ENCODE results near the gene ZEB2.
"Not testable (repeated sequence)": the region's sequence is repeated elsewhere in the genome, so short reads cannot be mapped to it uniquely, and the experiment has no call there.

ZEB2 gene

DNA sequence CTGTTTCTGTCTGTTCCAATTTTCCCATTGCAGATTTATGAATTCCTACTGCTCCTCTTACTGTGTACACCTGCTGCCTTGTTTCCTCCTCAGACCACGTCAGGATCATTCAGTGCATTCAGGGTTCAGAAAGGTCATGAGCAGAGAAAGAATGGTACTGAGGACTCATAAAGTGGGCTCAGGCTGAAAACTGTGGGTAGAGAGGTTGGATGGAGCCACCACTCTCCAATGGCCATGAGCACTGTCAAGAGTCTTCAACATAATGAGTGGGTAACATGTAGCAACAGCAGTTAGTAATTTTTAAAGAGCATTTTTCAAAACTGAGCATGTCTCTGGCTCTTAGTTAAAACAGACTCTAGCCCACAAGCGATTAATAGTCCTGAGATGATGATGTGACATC, 138.2 kb downstream of the ZEB2 start:
- DNase-seq (ENCODE audit: low spot score) = no peak

GRCh38 chr2:144379851-144380311, 140.0 kb downstream of the ZEB2 start:
- peak; percentile 68 for DNase-seq (ENCODE audit: low spot score)

GRCh38 chr2:144378551-144378950, 141.4 kb downstream of the ZEB2 start:
- no peak for DNase-seq (ENCODE audit: low spot score)

- DNase-seq (ENCODE audit: low spot score) = no peak
These were observed 142.0 kb downstream of the ZEB2 start for GRCh38 chr2:144377914-144378313.

GRCh38 chr2:144376926-144377325, 143.0 kb downstream of the ZEB2 start:
- DNase-seq (ENCODE audit: low spot score) = no peak

GRCh38 chr2:144376460-144376859, 143.5 kb downstream of the ZEB2 start:
- DNase-seq (ENCODE audit: low spot score) = no peak

- DNase-seq (ENCODE audit: low spot score) = no peak
These were observed 145.7 kb downstream of the ZEB2 start for GRCh38 chr2:144374163-144374661.

GRCh38 chr2:144372410-144373080, 147.4 kb downstream of the ZEB2 start:
- DNase-seq (ENCODE audit: low spot score) = no peak

- no peak for DNase-seq (ENCODE audit: low spot score)
These were observed 148.9 kb downstream of the ZEB2 start for GRCh38 chr2:144370937-144371584.

DNA sequence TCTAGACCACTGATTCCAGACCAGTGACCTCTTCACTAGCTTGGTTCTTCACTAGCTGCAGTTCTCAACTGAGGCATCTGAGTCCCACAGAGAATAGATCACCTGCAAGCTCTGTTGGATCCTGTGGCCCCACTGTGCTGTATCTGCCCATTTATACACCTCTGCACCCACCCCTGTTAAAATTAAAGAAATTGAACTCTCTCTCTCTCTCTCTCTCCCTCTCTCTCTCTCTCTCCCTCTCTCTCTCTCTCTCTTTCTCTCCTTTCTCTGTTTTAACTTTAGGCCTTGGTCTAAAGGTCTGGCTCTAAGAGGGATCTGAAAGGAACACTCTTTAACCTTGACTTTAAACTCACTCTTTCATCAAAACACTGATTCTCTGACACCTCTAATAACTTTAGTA, 150.5 kb downstream of the ZEB2 start:
- DNase-seq (ENCODE audit: low spot score) = no peak

GRCh38 chr2:144366825-144367429, 153.0 kb downstream of the ZEB2 start:
- DNase-seq (ENCODE audit: low spot score) = no peak

- no peak for DNase-seq (ENCODE audit: low spot score)
These were observed 154.8 kb downstream of the ZEB2 start for GRCh38 chr2:144364944-144365738.

- DNase-seq (ENCODE audit: low spot score) = not testable (repeated sequence)
These were observed 155.7 kb downstream of the ZEB2 start for GRCh38 chr2:144364247-144364646.

- DNase-seq (ENCODE audit: low spot score) = no peak
These were observed 157.5 kb downstream of the ZEB2 start for GRCh38 chr2:144362401-144362800.

DNA sequence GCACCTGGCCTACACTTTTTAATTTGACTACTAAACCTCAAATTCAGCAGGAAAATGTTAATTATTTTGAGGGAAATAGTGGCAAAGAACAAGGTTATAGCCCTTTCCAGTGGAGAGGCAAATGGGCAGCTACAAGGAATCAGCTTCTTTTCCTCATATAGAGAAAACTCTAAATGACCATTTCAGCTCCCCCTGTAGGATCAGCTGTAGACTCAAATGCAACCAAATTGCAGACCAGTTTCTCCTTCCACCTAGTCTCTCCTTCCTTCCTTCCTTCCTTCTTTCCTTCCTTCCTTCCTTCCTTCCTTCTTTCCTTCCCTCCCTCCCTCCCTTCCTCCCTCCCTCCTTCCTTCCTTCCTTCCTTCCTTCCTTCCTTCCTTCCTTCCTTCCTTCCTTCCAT, 158.2 kb downstream of the ZEB2 start:
- no peak for DNase-seq (ENCODE audit: low spot score)

- no peak for DNase-seq (ENCODE audit: low spot score)
These were observed 160.2 kb downstream of the ZEB2 start for GRCh38 chr2:144359684-144360083.

GRCh38 chr2:144358979-144359541, 160.9 kb downstream of the ZEB2 start:
- no peak for DNase-seq (ENCODE audit: low spot score)

GRCh38 chr2:144358374-144358964, 161.4 kb downstream of the ZEB2 start:
- no peak for DNase-seq (ENCODE audit: low spot score)

- DNase-seq (ENCODE audit: low spot score) = no peak
These were observed 162.1 kb downstream of the ZEB2 start for GRCh38 chr2:144357623-144358373.

GRCh38 chr2:144356402-144356801, 163.5 kb downstream of the ZEB2 start:
- no peak for DNase-seq (ENCODE audit: low spot score)

DNA sequence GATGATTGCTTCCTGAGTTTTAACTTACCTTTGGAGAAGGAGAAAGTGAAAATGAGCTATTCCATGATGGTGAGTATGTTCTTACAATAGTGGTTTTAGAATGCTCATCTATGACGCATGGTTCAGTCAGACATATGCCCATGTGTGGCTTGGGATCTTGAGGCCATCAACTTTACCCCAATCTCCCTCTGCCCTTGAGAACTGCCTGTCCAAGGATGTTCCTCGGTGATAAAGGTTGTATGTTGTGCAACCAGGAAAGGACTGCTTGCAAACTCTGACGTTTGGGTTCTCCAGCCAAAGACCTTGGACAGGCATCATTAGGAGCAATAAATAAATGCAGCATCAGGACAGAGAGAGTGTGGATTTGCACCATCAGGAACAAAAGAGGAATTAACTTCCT, 165.0 kb downstream of the ZEB2 start:
- DNase-seq (ENCODE audit: low spot score) = no peak
